ENCODE measurements around the gene TLK1. TPM values are rescaled to one million over a fixed set of nuclear protein-coding genes. Genes with fewer than 3 reads are reported as not detected.

Gene TLK1
- total RNA-seq, 4 donors from 2014 or later: 32.2 to 64.3 (median 45.4) TPM

GRCh38 chr2:171004363-171004762 is 156.3 kb downstream of the TLK1 start:
- no peak overlapping the region for H3K4me3 ChIP-seq
- no peak for ATAC-seq
- no peaks in the 10 kb centered on the region for H3K27me3 ChIP-seq
- H3K9me3 ChIP-seq: no peaks in the 10 kb centered on the region
- H3K4me1 ChIP-seq: no peaks in the 10 kb centered on the region
- no peak for TF ChIP-seq POLR2AphosphoS5 (IDR thresholded peaks at IDR 0.05)
- TF ChIP-seq, protein P1, sequence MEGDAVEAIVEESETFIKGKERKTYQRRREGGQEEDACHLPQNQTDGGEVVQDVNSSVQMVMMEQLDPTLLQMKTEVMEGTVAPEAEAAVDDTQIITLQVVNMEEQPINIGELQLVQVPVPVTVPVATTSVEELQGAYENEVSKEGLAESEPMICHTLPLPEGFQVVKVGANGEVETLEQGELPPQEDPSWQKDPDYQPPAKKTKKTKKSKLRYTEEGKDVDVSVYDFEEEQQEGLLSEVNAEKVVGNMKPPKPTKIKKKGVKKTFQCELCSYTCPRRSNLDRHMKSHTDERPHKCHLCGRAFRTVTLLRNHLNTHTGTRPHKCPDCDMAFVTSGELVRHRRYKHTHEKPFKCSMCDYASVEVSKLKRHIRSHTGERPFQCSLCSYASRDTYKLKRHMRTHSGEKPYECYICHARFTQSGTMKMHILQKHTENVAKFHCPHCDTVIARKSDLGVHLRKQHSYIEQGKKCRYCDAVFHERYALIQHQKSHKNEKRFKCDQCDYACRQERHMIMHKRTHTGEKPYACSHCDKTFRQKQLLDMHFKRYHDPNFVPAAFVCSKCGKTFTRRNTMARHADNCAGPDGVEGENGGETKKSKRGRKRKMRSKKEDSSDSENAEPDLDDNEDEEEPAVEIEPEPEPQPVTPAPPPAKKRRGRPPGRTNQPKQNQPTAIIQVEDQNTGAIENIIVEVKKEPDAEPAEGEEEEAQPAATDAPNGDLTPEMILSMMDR (IDR thresholded peaks at IDR 0.05): no peak
- no peak for TF ChIP-seq POLR2A (IDR thresholded peaks at IDR 0.05)
- no peak for TF ChIP-seq EP300 (IDR thresholded peaks at IDR 0.05)
- no peak overlapping the region for H3K27ac ChIP-seq
- H3K36me3 ChIP-seq: peaks cover 10 to 69% of the 10 kb centered on the region in 2 donors
- 71 to 80% methylated on average over 2 of the region's 2 CpGs for WGBS, 2 donors (ENCODE audit: low coverage in 1 of 2)

GRCh38 chr2:170999654-171000053 is 161.0 kb downstream of the TLK1 start:
- H3K4me3 ChIP-seq: no peak overlapping the region
- H3K27me3 ChIP-seq: no peaks in the 10 kb centered on the region
- H3K27ac ChIP-seq: no peak overlapping the region
- H3K9me3 ChIP-seq: no peaks in the 10 kb centered on the region
- no peak for TF ChIP-seq POLR2AphosphoS5 (IDR thresholded peaks at IDR 0.05)
- TF ChIP-seq, protein P1 (IDR thresholded peaks at IDR 0.05): no peak
- TF ChIP-seq POLR2A (IDR thresholded peaks at IDR 0.05): no peak
- TF ChIP-seq EP300 (IDR thresholded peaks at IDR 0.05): no peak
- ATAC-seq: no peak
- no peaks in the 10 kb centered on the region for H3K4me1 ChIP-seq
- H3K36me3 ChIP-seq: peaks cover 0 to 72% of the 10 kb centered on the region in 2 donors
- 88 to 93% methylated on average over 3 to 6 of the region's 6 CpGs for WGBS, 2 donors (ENCODE audit: low coverage in 1 of 2)

GRCh38 chr2:170997893-170998597 is 162.6 kb downstream of the TLK1 start:
- peaks cover 0 to 77% of the 10 kb centered on the region in 2 donors for H3K36me3 ChIP-seq
- H3K27me3 ChIP-seq: no peaks in the 10 kb centered on the region
- WGBS, 2 donors (ENCODE audit: low coverage in 1 of 2): 87 to 91% methylated on average over 5 of the region's 5 CpGs
- no peak overlapping the region for H3K4me3 ChIP-seq
- no peak overlapping the region for H3K27ac ChIP-seq
- H3K9me3 ChIP-seq: no peaks in the 10 kb centered on the region
- H3K4me1 ChIP-seq: no peaks in the 10 kb centered on the region
- no peak for TF ChIP-seq POLR2AphosphoS5 (IDR thresholded peaks at IDR 0.05)
- no peak for TF ChIP-seq POLR2A (IDR thresholded peaks at IDR 0.05)
- TF ChIP-seq EP300 (IDR thresholded peaks at IDR 0.05): no peak
- TF ChIP-seq, protein P1 (IDR thresholded peaks at IDR 0.05): no peak
- ATAC-seq: no peak

- Histone ChIP-seq H3K27ac (no peak overlapping the region), H3K4me3 (no peak overlapping the region), H3K27me3 (no peaks in the 10 kb centered on the region), H3K9me3 (no peaks in the 10 kb centered on the region), H3K36me3 (peaks cover 0 to 78% of the 10 kb centered on the region in 2 donors), H3K4me1 (no peaks in the 10 kb centered on the region)
- ATAC-seq: no peak
- TF ChIP-seq POLR2AphosphoS5 (IDR thresholded peaks at IDR 0.05) (no peak), POLR2A (IDR thresholded peaks at IDR 0.05) (no peak), EP300 (IDR thresholded peaks at IDR 0.05) (no peak)
- TF ChIP-seq, protein P1 (IDR thresholded peaks at IDR 0.05): no peak
- 88 to 95% methylated on average over 2 of the region's 2 CpGs for WGBS, 2 donors (ENCODE audit: low coverage in 1 of 2)
Measured at GRCh38 chr2:170996316-170996715, 164.4 kb downstream of the TLK1 start.
